OCI-LY1 (cell line): Measurements from ENCODE around the gene FYB1.

Source experiments
- H2AFZ ChIP-seq: fragments of 200-600 bp; sonication (generic), shearing (Covaris generic); 2 replicates; pipeline ENCODE4 v1.6.0; 2014; ENCODE audit warnings: antibody characterized with exemption, mild to moderate bottlenecking, low read length
- H3F3A ChIP-seq: fragments of 200-600 bp; sonication (generic), shearing (Covaris generic); 2 replicates; pipeline ENCODE4 v1.6.0; 2014; ENCODE audit warnings: mild to moderate bottlenecking, antibody characterized with exemption, low read length, moderate library complexity; ENCODE audit not compliant: insufficient read depth
- H3K27ac ChIP-seq: fragments of 200-600 bp; sonication (generic); 2 replicates; pipeline ENCODE4 v1.5.1; 2014; ENCODE audit warnings: low read length, mixed run types, mild to moderate bottlenecking, low read depth; ENCODE audit not compliant: poor library complexity, severe bottlenecking
- H3K27me3 ChIP-seq: fragments of 200-600 bp; sonication (generic); 2 replicates; pipeline ENCODE4 v1.6.0; 2014; ENCODE audit warnings: antibody characterized with exemption, mild to moderate bottlenecking, low read length, moderate library complexity; ENCODE audit not compliant: insufficient read depth
- H3K36me3 ChIP-seq: fragments of 200-600 bp; sonication (generic); 2 replicates; pipeline ENCODE4 v1.6.1; 2014; ENCODE audit warnings: mild to moderate bottlenecking, antibody characterized with exemption, low read length, moderate library complexity, mixed read lengths; ENCODE audit not compliant: insufficient read depth
- H3K4me1 ChIP-seq: fragments of 200-600 bp; sonication (generic); 2 replicates; pipeline ENCODE4 v1.5.1; 2014; ENCODE audit warnings: mild to moderate bottlenecking, low read length, moderate library complexity; ENCODE audit not compliant: insufficient read depth, severe bottlenecking
- H3K4me2 ChIP-seq: fragments of 200-600 bp; sonication (generic), shearing (Covaris generic); 2 replicates; pipeline ENCODE4 v1.6.1; 2014; ENCODE audit warnings: low read length
- H3K4me3 ChIP-seq: fragments of 200-600 bp; sonication (generic); 2 replicates; pipeline ENCODE4 v1.5.1; 2014; ENCODE audit warnings: low read length, low read depth, mild to moderate bottlenecking, mixed read lengths; ENCODE audit not compliant: poor library complexity, severe bottlenecking
- H3K79me2 ChIP-seq: fragments of 200-600 bp; shearing (Covaris generic); 2 replicates; pipeline ENCODE4 v1.6.1; 2016; ENCODE audit warnings: mixed run types, low read length, mixed read lengths; ENCODE audit not compliant: insufficient read depth
- H3K9ac ChIP-seq: fragments of 200-600 bp; sonication (generic), shearing (Covaris generic); 2 replicates; pipeline ENCODE4 v1.6.1; 2014; ENCODE audit warnings: mild to moderate bottlenecking, low read length, mixed read lengths
- H3K9me2 ChIP-seq: fragments of 200-600 bp; sonication (generic), shearing (Covaris generic); 2 replicates; pipeline ENCODE4 v1.6.1; 2014; ENCODE audit warnings: low read depth, mild to moderate bottlenecking, low read length, mixed read lengths
- H3K9me3 ChIP-seq: fragments of 200-600 bp; shearing (Covaris generic); 2 replicates; pipeline ENCODE4 v1.6.1; 2014; ENCODE audit warnings: low read length, mixed read lengths
- H4K20me1 ChIP-seq: fragments of 200-600 bp; sonication (generic), shearing (Covaris generic); 2 replicates; pipeline ENCODE4 v1.6.0; 2016; ENCODE audit warnings: mild to moderate bottlenecking, low read length; ENCODE audit not compliant: insufficient read depth
- EZH2 ChIP-seq: fragments of 200-600 bp; sonication (generic), shearing (Covaris generic); IDR thresholded peaks from 2 replicates; pipeline ENCODE4 v1.8.0; 2017; ENCODE audit warnings: borderline replicate concordance, mixed run types, mild to moderate bottlenecking, antibody characterized with exemption, low read length, moderate library complexity, mixed read lengths
- TF ChIP-seq, protein P1 (sequence below): fragments of 200-600 bp; sonication (generic), shearing (Covaris generic); IDR thresholded peaks from 2 replicates; pipeline ENCODE4 v1.5.1; 2017; ENCODE audit warnings: mild to moderate bottlenecking, antibody characterized with exemption, low read length, moderate library complexity, mixed read lengths

FYB1 gene

GRCh38 chr5:39080168-39080567 is 139.2 kb downstream of the FYB1 start:
- Histone ChIP-seq H3K79me2 (no peaks in the 10 kb centered on the region), H3K27me3 (no peaks in the 10 kb centered on the region), H3K9me2 (no peaks in the 10 kb centered on the region), H3K27ac (no peak overlapping the region), H4K20me1 (no peaks in the 10 kb centered on the region), H3K9me3 (no peaks in the 10 kb centered on the region), H3K36me3 (no peaks in the 10 kb centered on the region), H3F3A (no peaks in the 10 kb centered on the region), H3K4me2 (no peak overlapping the region), H3K4me3 (no peak overlapping the region), H3K4me1 (peaks cover 27% of the 10 kb centered on the region), H2AFZ (no peak overlapping the region), H3K9ac (no peak overlapping the region)
- TF ChIP-seq EZH2, result no peak
- TF ChIP-seq, protein P1, sequence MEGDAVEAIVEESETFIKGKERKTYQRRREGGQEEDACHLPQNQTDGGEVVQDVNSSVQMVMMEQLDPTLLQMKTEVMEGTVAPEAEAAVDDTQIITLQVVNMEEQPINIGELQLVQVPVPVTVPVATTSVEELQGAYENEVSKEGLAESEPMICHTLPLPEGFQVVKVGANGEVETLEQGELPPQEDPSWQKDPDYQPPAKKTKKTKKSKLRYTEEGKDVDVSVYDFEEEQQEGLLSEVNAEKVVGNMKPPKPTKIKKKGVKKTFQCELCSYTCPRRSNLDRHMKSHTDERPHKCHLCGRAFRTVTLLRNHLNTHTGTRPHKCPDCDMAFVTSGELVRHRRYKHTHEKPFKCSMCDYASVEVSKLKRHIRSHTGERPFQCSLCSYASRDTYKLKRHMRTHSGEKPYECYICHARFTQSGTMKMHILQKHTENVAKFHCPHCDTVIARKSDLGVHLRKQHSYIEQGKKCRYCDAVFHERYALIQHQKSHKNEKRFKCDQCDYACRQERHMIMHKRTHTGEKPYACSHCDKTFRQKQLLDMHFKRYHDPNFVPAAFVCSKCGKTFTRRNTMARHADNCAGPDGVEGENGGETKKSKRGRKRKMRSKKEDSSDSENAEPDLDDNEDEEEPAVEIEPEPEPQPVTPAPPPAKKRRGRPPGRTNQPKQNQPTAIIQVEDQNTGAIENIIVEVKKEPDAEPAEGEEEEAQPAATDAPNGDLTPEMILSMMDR, result no peak

DNA sequence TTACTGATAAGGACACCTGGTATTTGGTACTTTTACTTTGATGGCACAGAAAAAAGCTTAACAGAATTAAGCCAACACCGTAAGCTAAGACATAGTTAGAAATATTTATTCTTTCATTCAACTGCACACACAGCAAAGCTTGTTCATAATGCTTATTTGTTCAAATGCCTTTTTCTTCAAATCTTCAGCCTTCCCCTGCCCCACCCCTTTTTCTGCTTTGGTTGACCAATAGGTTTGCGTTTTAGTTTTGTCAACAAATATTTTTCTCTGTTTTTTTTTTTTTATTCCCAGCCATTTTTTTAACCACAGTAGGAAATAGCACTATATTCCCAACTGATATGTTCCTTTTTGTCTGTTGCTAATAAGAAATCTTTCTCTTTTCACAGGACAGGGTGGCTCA is 140.2 kb downstream of the FYB1 start:
- Histone ChIP-seq H3K27ac (no peak overlapping the region), H3K9ac (no peak overlapping the region), H2AFZ (no peak overlapping the region)

DNA sequence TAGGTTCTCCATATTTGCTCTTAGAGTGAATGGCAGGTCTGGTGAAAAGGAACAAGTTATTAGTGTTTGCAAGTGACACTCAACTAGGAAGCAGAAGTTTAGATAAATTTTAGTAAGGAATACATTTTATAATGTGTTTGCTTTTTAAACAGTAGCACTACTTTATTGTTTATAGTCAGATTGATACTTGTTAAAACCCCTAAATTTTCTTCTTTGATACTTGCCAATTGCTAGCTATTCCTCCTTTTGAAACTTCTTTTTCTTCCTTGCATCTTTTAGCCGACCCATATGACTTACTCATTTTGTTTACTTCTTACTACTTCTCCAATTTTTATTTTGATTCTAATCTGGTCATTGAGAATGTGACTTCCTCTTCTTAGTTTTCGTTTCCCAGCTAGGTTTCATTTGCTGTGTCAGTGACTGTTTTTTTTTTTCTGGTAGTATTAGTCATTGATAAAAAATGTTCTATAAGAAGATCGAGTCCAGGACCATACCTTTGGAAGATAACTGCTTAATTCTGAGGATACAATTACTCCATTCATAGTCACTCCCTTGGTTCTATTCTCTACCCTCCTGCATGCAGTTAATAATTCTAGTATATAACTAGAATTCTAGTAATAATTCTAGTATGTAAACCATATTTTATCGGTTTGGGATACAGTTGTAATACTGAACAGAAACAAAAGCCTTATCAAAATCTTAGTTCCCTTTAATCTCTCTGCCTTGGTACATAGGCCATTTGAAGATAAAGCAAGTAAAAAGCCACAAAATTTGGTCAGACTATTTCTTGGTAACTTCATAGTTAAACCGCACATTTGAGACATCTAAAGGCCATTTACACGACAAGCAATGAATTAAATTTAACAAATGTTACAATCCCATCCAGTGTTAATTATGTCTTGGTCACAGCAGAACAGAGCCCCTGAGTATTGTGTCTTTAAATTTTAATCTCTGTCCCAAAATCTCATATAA is 142.3 kb downstream of the FYB1 start:
- Histone ChIP-seq H4K20me1 (no peaks in the 10 kb centered on the region), H3K9ac (peak overlapping the region; percentile 38; the same call in 1 of the 2 replicates), H3K4me2 (peak overlapping the region; percentile 62), H3K4me1 (peaks cover 38% of the 10 kb centered on the region), H3K4me3 (peak overlapping the region; percentile 10), H3K9me2 (no peaks in the 10 kb centered on the region), H3K36me3 (no peaks in the 10 kb centered on the region; the same call in 1 of the 2 replicates), H3K9me3 (no peaks in the 10 kb centered on the region), H3F3A (no peaks in the 10 kb centered on the region), H3K79me2 (peaks cover 16% of the 10 kb centered on the region), H3K27me3 (no peaks in the 10 kb centered on the region), H3K27ac (peak overlapping the region; percentile 44), H2AFZ (no peak overlapping the region)
- TF ChIP-seq EZH2, result no peak
- TF ChIP-seq, protein P1, result no peak

More for the DNA sequence above, 140.2 kb downstream of the FYB1 start:
- TF ChIP-seq, protein P1, result no peak
- TF ChIP-seq EZH2, result no peak
- Histone ChIP-seq H3K4me3 (no peak overlapping the region), H3K79me2 (no peaks in the 10 kb centered on the region), H3K9me2 (no peaks in the 10 kb centered on the region), H3F3A (no peaks in the 10 kb centered on the region), H4K20me1 (no peaks in the 10 kb centered on the region), H3K4me2 (no peak overlapping the region), H3K36me3 (no peaks in the 10 kb centered on the region), H3K9me3 (no peaks in the 10 kb centered on the region), H3K27me3 (no peaks in the 10 kb centered on the region), H3K4me1 (peaks cover 27% of the 10 kb centered on the region)
